GM19463 (cell line): ENCODE measurements around the gene FAM13A.

ENCODE experiments used
- ATAC-seq: cut with Tn5 transposase; IDR thresholded peaks from one replicate; pipeline ENCODE4 v1.9.1; 2021; ENCODE audit warnings: mild to moderate bottlenecking, moderate library complexity; ENCODE audit not compliant: unreplicated experiment

The FAM13A gene

DNA sequence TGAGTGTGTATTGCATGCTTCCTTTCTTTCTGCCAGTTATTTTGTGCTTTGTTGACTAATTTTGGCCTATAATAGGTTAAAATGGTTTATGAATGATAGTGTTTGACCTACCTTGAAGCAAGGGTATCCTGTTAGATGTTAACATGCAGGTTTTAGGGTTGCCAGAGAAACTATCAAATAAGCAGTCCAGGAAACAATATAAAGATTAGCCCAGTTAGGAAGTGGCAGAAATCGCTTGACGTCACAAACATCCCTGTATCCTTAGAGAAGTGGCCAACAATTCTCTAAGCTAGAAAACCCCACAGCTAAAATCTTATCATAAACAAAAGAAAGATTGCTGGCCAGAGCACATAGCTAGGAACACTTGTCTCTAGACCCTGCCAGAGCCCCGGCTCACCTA is 363.2 kb downstream of the FAM13A start:
- ATAC-seq, result no peak

DNA sequence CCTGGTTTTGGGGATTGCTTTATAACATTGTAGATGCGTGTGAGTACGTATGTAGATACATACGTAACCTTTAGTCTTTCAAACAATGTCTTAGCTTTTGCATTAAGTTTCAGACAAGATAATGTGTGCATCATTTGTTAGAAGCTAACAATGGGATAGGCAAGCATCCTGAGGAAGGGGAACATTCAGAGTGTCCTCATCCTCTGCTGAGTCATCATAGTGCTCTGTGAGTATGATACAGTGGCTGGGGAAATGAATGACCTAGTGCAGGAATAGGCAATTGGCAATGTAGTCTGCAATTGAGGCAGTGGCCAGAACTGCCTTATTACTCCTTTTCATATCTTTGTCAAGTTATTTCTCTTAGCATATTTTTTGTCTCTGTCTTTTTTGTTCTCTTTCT is 366.6 kb downstream of the FAM13A start:
- ATAC-seq, result no peak

DNA sequence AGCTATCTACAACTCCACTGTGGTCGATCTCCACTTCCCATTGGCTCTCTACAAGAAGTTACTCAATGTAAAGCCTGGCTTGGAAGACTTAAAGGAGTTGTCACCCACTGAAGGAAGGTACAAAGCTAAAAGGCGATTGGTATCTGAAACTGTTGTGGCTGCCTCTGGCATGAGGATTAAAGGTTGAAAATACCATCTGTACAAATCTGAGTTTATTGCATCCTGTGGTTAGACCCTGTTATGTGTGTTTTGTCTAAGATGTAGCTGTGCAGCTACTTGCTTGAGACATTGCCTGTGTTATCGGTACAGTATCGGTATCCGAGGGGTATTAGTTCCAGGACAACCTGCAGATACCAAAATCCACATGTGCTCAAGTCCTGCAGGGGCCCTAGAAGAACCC is 375.8 kb downstream of the FAM13A start:
- no peak for ATAC-seq
